Erythroblast (primary cell): ENCODE data around the gene TOGARAM1.

Source experiments
- DNase-seq, 2 experiments: peaks; one replicate each; lab custom pipeline; 2025; lab: John Stamatoyannopoulos, UW
- GATA1 ChIP-seq: IDR thresholded peaks from 2 replicates; pipeline ENCODE4 v1.6.1; 2011; ENCODE audit warnings: low read depth, mild to moderate bottlenecking, control low read depth, low read length, moderate library complexity
- POLR2A ChIP-seq: IDR thresholded peaks from 2 replicates; pipeline ENCODE4 v1.6.1; 2011; ENCODE audit warnings: mild to moderate bottlenecking, low read length

Gene TOGARAM1

DNA sequence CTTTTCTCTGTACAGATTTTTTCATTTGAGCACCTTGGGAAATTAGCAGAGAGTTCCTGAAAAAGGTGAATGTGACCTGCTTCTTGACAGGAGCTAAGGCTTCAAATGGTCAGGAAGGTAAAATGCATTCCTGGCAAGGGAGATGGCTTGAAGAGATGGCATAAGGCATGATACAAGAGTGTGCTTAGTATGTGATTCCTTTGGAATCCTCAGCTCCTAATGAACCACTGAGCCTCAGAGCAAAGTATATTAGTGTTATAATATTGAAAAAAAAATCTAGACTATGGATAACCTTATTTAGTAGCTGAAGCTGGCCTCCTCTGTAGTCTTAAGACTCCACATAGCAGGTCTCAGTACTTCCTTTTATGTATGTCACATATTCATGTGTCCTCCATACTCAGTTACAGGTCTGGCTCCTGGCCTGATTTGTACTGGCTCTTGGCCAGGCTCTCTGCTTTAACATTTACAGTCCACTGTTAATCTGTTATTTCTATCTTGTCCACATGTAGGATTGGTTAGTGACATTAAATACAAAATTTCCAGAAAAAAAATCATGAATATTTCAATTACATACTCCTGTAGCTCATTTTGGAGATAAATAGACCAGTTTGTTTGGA, 17.9 kb downstream of the TOGARAM1 start:
- TF ChIP-seq POLR2A (no peak), GATA1 (no peak)
- peak in 1 of 2 experiments; percentile 6 for DNase-seq

DNA sequence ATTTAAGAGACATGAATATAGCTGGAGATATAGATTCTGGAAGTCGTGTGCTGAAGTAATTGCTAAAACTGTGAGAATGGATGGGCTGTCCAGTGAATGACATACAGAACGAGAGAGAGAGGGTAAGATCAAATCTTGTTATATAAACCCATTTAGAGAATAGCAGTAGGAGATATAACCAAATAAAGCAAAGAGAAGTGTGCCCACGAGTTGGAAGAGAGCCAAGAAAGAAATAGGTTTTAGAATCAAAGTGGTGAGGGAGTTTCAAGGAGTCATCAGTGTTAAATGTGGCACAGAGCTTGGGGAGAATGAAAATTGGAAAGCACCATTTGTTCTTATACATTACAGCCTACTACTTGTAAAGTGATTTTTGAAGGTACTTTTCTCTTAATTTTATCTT, 19.2 kb downstream of the TOGARAM1 start:
- DNase-seq, result no peak
- TF ChIP-seq POLR2A (no peak), GATA1 (no peak)

DNA sequence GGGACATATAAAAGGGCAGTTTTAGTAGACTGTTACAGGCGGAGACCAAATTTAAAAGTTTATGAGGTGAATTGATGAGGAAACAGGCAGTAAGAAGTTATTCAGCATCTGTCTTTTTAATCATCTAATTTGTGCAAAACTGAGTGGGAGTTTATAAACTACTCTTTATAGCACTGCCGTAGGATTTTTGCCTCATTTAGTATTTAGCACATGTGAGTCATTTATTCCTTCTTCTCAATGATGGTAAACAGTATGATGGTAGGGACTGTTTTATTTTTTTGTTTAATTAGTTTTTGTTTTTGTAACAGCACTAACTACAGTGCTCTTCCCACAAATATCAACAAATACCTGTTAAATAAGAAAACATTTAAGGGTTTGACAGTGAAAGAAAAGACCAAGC, 20.6 kb downstream of the TOGARAM1 start:
- no peak for DNase-seq
- no peak for TF ChIP-seq GATA1
- no peak for TF ChIP-seq POLR2A

DNA sequence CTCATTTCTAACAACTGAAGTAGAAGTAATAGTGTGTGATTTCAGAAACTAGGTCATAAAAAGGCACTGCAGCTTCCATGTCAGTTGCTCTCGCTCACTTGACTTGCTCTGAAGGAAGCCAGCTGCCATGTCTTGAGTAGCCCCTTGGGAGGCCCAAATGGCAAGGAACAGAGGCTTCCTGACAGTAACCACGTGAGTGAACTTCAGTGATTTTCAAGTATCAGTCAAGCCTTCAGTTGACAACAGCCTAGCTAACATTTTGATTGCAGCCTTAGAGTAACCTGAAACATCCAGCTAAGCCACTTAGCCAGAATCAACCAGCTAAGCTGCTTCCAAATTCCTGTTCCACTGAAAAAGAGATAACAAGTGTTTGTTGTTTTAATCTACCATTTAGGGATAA, 26.7 kb downstream of the TOGARAM1 start:
- no peak for TF ChIP-seq GATA1
- no peak for TF ChIP-seq POLR2A

DNA sequence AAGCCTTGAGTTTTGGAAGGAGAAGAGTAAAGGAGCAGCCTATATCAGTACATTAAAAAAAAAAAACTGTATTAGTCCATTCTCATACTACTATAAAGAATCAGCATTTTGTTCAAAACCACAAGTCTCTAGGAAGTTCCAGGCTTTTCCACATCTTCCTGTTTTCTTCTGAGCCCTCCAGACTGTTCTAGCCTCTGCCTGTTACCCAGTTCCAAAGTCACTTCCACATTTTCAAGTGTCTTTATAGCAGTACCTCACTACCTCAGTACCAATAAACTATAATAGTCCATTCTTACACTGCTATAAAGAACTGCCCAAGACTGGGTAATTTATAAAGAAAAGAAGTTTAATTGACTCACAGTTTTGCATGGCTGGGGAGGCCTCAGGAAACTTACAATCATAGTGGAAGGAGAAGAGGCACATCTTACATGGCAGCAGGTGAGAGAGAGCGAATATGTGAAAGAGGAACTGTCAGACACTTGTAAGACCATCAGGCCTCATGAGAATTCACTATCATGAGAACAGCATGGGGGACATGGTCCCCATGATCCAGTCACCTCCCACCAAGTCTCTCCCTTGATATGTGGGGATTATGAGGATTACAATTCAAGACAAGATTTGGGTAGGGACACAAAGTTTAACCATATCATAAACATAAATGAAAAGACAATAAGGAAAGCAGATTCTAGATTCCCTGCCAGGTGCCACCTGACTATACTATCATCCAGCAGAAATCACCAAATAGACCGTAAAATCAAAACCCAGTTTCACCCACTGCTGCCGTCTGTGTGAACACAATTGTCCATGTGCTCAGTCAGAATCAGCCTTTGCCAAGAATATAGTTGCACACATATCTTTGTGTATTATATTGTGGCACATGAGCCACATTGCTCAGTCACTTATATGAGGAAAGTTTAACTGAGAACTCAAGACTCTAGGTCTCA, 27.8 kb downstream of the TOGARAM1 start:
- DNase-seq, result no peak
- TF ChIP-seq GATA1, result no peak
- TF ChIP-seq POLR2A, result no peak

More for the DNA sequence above, 26.7 kb downstream of the TOGARAM1 start:
- no peak for DNase-seq

DNA sequence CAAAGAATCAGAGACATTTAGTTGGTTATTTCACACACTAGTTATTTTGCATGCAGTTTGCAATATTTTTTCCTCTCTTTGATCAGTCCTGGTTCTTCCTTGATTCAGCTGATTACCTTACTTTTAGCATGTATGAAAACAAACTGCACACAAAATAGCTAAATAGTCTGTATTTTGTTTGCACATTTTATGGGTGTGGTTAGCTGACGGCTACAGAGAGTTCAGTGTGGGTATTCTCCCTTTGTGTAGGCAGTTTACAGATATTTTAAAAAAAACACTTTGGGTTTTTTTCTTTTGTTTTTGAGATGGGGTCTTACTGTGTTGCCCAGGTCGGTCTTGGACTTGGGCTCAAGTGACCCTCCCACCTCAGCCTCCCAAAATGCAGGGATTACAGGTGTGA, 28.5 kb downstream of the TOGARAM1 start:
- DNase-seq, result no peak
- TF ChIP-seq GATA1 (no peak), POLR2A (no peak)

DNA sequence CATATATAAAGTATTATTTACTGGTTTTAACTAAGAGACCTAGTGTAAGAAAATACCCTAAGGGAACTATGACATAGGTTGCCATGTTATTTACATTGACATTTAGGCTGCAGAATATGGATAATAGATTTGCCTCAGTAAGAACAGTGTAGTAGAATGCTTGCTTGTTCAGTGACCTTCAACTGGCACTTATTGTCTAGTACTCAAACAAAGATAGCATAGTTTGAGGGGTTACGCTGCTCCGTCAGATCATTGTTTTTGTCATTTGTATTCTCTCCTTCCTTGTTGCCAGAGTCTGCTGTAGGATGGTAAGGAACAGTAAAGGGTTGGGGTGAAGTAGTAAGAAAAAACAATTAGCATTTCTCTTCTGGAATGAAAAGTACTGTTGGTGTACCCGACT, 33.2 kb downstream of the TOGARAM1 start:
- no peak for TF ChIP-seq POLR2A
- no peak for TF ChIP-seq GATA1
- DNase-seq, result no peak

DNA sequence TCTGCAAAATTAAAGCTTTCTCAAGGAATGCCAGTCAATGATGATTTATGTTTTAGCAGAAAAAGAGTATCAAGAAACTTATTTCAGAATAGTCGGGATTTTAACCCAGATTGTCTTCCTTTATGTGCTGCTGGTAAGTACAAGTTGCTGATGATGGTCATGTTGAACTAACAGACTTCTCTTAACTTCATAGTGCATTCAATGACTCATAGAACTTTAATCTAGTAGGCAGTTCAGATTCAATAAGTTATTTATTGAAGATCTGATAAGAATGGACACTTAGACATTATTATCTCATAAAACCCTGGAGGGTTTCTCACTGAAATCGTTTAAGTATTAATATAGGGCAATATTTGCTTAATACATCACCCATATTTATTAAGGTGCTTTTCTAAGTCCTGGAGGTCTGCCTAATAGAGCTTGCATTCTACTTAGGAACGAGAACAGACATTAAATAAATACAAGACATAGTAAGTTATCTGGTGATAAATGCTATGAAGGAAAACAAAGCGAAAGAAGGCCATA, 33.8 kb downstream of the TOGARAM1 start:
- no peak for DNase-seq
- TF ChIP-seq GATA1 (no peak), POLR2A (no peak)

DNA sequence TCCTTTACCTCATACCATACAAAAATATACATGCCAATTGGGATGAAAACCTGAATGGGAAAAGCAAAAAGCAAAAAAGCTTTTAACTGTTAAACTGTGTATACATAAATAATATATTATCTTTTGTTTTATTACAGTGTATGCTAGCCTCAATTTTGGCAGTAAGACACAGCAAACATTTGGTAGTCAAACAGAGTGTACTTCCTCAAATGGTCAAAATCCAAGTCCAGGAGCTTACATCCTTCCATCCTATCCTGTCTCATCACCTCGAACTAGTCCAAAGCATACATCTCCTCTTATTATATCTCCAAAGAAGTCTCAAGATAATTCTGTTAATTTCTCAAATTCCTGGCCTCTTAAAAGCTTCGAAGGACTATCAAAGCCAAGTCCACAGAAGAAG, 41.9 kb downstream of the TOGARAM1 start:
- DNase-seq, result no peak
- TF ChIP-seq POLR2A, result no peak
- no peak for TF ChIP-seq GATA1

DNA sequence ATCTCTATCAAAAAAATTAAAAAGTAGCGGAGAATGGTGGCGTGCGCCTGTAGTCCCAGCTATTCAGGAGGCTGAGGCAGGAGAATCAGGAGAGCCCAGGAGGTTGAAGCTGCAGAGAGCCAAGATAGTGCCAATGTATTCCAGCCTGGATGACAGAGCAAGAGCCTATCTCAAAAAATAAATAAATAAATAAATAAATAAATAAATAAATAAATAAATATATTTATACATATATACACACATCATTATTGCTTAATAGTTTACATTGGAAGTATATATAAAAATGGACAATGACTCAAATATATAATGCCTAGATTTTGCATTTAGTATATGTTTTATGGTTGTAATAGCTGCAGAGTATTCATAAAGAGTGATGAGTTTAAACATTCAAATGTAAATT, 53.1 kb downstream of the TOGARAM1 start:
- no peak for DNase-seq
- no peak for TF ChIP-seq GATA1
- no peak for TF ChIP-seq POLR2A

DNA sequence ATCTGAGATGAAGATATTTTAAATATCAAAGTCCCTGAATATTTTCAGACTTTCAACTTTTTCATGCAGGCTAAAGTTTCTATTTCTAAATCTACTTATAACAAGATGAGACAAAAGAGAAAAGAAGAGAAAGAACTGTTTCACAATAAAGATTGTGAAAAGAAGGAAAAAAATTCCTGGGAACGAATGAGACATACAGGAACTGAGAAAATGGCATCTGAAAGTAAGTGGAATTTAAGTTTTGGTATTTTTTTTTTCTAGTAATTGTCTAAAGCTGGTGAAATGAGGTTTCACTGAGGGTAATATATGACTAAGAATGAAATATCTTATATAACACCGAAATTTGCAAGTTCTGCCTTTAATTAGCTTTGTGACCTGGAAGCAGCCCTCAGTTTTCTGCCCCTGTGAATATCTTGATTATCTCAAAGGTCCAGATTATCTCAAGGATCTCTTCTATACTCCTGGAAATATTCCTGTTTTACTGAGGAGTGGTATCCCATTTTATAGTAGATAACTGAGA, 66.2 kb downstream of the TOGARAM1 start:
- no peak for TF ChIP-seq GATA1
- no peak for TF ChIP-seq POLR2A
- DNase-seq, result no peak

DNA sequence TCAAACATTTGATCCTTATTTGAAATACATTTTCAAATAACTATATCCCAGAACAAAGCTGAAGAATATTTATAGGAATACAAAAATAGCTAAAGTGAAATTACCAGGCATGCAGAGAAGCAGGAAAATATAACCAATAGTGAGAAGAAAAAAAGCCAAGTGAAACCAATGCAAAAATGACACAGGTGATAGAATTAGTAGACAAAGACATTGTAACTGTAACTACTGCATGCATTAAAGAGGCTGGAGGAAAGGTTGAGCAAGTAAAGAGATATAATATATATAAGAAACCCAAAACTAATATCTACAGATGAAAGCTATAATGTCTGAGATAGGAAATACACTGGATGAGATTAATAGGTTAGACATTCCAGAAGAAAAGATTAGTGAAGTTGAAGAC, 72.7 kb downstream of the TOGARAM1 start:
- TF ChIP-seq GATA1, result no peak
- no peak for TF ChIP-seq POLR2A
- no peak for DNase-seq

DNA sequence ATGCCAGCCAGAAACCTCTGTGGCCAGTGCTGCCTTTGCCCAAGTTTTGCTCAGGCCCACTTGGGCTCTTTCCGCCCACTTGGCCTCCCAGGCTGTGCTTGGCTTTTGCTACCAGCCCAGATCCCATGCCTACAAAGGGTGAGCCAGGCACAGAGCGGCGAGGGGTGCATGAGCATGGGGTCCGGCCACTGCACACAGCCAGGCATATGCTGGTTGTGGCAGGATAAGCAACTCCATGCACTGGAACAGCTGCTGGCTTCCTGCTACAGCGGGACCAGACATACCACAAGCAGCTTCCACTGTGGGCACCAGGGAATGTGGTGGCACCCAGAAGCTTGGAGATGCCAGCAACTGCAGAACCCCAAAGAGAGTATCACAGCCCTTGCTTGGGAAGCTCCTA, 76.3 kb downstream of the TOGARAM1 start:
- peak in 1 of 2 experiments; percentile 12 for DNase-seq
- no peak for TF ChIP-seq POLR2A
- TF ChIP-seq GATA1, result no peak

DNA sequence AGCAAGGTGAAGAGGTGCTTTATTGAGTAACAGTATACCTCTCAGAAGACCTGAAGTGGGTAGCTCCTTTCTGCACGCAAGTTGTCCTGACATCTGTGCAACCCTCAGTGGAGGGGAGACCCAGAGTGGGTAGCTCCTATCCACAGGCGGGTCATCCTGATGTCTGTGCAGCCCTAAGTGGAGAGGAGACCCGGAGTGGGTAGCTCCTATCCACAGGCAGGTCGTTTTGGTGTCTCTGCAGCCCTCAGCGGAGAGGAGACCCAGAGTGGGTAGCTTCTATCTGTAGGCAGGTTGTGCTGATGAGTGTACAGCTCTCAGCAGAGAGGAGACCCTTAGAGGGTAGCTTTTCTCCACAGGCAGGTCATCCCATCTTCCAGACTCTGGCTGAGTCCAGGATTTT, 76.9 kb downstream of the TOGARAM1 start:
- TF ChIP-seq POLR2A (no peak), GATA1 (no peak)
- DNase-seq, result peak; percentile 26 to 73

DNA sequence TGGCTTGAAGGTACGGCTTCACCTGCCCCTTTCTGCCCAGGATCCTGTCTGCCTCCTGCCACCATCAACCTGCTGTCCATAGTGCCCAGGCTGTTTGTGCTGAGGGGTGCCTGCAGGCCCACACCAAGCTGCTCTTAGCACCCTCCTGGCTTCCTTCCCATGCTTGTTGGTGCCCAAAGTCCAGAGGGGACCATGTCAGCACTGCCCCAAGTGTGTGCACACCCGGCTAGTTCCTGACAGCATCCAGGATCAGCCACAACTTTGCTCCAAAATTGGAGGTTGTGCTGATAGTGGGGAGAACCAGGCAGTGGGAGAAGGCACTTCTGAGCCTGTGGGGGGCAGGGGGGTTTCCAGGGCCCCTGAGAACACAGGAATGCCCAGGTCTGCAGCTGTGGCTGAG, 77.4 kb downstream of the TOGARAM1 start:
- no peak for DNase-seq
- TF ChIP-seq GATA1 (no peak), POLR2A (no peak)
